RWPE2 (cell line): Measurements from ENCODE around the gene RPL22.

Experiments used
- ATAC-seq: fragments of 200-7000 bp; cut with Tn5 transposase; 3 replicates; pipeline ENCODE4 v1.9.1; 2021; ENCODE audit warnings: low read depth
- DNase-seq: peaks from one replicate; pipeline ENCODE4 v3.0.0-alpha.2; 2020; ENCODE audit warnings: low spot score
- H3K27ac ChIP-seq: fragments of 450-650 bp; 2 replicates; pipeline ENCODE4 v1.5.1; 2017; ENCODE audit warnings: mild to moderate bottlenecking; ENCODE audit not compliant: poor library complexity, severe bottlenecking
- H3K27me3 ChIP-seq: fragments of 250-450 bp; sonication (Bioruptor Pico); 2 replicates; pipeline ENCODE4 v1.5.1; 2021; ENCODE audit warnings: mild to moderate bottlenecking, moderate library complexity; ENCODE audit not compliant: insufficient read depth, poor library complexity, severe bottlenecking
- H3K36me3 ChIP-seq: fragments of 250-450 bp; sonication (Bioruptor Pico); 2 replicates; pipeline ENCODE4 v1.5.1; 2020; ENCODE audit warnings: low read depth, mild to moderate bottlenecking, moderate library complexity
- H3K4me1 ChIP-seq: fragments of 250-450 bp; sonication (Bioruptor Pico); 2 replicates; pipeline ENCODE4 v1.5.1; 2021; ENCODE audit warnings: mild to moderate bottlenecking, moderate library complexity; ENCODE audit not compliant: insufficient read depth, poor library complexity, severe bottlenecking
- H3K4me3 ChIP-seq: fragments of 250-450 bp; sonication (Bioruptor Pico); 2 replicates; pipeline ENCODE4 v1.5.1; 2021; ENCODE audit warnings: mild to moderate bottlenecking, moderate library complexity; ENCODE audit not compliant: severe bottlenecking
- H3K9me3 ChIP-seq: fragments of 250-450 bp; sonication (Bioruptor Pico); 2 replicates; pipeline ENCODE4 v1.5.1; 2021; ENCODE audit warnings: mild to moderate bottlenecking, moderate library complexity; ENCODE audit not compliant: severe bottlenecking
- TF ChIP-seq, protein P1 (sequence below): fragments of 450-650 bp; IDR thresholded peaks from one replicate; pipeline ENCODE4 v1.5.1; 2017; ENCODE audit warnings: mild to moderate bottlenecking, moderate library complexity; ENCODE audit not compliant: poor library complexity, severe bottlenecking

Gene RPL22

DNA sequence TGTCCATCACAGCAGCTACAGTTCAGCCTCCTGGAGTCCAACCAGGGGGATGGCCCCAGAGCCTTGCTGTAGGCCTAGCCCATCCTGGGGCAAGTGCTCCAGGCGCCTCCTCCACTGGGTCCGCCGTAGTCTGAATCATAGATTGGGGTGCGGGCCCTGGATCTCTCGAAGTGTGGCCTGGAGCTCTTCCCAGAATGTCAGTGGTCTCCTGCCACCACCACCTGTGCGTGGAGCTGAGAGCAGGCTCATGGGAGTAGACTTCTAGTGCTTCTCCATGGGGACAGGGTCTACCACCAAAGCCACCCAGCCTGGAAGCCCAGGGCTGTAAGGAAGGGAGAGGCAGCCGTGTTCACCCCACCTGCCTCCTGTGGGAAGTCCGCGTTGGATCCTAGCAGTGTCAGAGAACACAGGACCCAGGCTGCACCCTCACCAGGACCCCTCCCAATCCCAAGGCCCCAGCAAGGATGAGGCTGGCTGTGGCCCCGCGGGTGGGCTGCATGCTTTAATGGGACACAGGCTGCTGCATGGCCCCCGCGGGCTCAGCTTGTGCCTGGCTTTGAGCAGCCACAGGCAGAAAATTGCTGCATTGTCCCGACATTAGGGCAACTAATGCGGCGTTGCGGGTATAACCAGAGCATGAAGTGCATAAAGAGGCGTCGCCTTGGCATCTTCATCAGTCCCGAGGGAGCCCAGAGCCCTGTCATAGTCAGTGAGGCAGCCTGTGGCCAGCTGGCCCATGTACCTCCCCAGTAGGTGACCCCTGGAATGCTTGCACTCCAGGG is 43.8 kb upstream of the RPL22 start:
- Histone ChIP-seq H3K27ac (no peak overlapping the region), H3K9me3 (no peaks in the 10 kb centered on the region), H3K27me3 (peaks cover 46% of the 10 kb centered on the region), H3K4me1 (no peaks in the 10 kb centered on the region), H3K4me3 (no peak overlapping the region), H3K36me3 (no peaks in the 10 kb centered on the region)
- ATAC-seq (no peak), DNase-seq (peak; percentile 60)
- TF ChIP-seq, protein P1, sequence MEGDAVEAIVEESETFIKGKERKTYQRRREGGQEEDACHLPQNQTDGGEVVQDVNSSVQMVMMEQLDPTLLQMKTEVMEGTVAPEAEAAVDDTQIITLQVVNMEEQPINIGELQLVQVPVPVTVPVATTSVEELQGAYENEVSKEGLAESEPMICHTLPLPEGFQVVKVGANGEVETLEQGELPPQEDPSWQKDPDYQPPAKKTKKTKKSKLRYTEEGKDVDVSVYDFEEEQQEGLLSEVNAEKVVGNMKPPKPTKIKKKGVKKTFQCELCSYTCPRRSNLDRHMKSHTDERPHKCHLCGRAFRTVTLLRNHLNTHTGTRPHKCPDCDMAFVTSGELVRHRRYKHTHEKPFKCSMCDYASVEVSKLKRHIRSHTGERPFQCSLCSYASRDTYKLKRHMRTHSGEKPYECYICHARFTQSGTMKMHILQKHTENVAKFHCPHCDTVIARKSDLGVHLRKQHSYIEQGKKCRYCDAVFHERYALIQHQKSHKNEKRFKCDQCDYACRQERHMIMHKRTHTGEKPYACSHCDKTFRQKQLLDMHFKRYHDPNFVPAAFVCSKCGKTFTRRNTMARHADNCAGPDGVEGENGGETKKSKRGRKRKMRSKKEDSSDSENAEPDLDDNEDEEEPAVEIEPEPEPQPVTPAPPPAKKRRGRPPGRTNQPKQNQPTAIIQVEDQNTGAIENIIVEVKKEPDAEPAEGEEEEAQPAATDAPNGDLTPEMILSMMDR: no peak

DNA sequence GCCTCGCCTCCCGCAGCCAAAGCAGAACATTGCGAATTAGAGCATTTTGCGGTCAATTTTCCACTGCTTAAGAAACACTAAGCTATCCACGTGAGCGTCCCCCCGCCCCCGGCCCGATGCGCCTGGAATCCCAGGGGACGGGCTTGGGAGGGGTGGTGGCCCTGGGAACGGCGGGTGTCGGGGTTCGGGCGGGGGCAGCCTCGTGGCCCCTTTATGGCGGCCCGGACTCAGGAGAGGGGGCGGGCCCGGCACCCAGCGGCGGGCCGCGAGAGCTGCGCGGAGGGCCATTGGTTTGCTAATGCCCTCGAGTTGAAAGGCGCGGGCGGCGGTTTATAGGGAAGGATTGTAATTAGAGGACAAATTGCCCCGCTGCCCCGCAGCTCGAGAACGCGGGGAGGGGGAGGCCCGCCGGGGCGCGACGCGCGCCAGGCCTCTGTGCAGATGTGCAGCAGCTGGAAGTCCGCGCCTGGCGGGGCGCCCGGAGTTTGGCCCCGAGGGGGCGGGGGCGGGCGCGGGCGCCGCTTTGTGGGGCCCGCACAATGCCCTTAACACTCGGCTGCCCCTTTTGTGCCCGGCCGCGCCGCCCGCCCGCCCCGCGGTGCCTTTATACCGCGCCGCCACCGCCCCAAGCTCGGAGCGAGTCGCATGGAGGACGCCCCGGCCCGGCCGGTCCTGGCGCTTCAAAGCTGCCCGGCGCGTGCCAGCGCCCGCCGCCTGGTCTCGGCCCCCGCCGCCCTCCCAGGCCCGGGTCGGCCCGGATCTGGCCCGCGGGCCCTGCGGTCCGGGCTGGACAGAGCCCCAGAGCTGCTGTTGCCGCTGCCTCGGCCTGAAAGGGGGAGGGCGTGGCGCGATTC is 42.7 kb upstream of the RPL22 start:
- ATAC-seq: no peak
- TF ChIP-seq, protein P1: no peak
- H3K36me3 ChIP-seq: no peaks in the 10 kb centered on the region
- H3K4me3 ChIP-seq: no peak overlapping the region
- H3K4me1 ChIP-seq: no peaks in the 10 kb centered on the region
- H3K27me3 ChIP-seq: peaks cover 46% of the 10 kb centered on the region
- no peak for DNase-seq
- H3K27ac ChIP-seq: no peak overlapping the region
- no peaks in the 10 kb centered on the region for H3K9me3 ChIP-seq

DNA sequence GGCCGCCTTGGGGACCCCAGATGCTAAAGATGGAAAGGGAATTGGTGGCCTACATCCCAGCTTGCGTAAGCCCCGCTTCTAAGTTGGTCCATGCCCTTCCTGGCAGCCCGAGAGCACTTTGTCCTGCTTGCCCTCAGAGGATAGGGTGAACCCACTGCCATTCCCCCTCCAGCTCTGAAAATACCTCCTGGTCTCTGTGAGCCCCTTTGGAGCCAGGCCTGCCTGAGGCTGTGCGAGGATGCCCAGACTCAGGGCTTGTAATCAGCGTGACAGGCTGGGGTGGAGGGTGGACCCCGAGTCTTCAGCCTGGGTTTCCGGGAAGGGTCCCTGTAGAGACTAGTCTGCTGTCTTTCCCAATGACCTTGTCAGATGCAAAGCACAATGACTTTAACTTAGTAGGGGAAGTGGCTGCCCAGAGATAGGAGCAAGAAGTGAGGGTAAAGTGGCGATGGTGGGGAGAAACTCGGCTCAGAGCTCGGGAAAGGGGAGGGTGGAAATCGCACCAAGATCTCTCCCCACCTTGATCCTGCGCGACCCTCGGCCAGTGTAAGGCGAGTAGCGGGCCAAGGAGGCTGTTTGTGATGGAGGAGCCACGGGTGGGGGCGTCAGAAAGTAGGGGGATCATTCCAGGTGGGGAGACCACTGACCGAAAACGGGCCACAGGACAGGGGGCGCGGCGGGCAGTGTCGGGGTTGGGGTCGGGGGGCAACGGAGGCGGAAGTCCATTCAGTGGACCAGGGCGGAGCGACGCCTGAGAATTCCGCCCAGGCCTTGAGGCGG is 41.9 kb upstream of the RPL22 start:
- Histone ChIP-seq H3K4me3 (no peak overlapping the region), H3K36me3 (no peaks in the 10 kb centered on the region), H3K4me1 (no peaks in the 10 kb centered on the region), H3K9me3 (no peaks in the 10 kb centered on the region), H3K27ac (no peak overlapping the region), H3K27me3 (peaks cover 43% of the 10 kb centered on the region)
- TF ChIP-seq, protein P1: no peak
- no peak for DNase-seq
- ATAC-seq: no peak

DNA sequence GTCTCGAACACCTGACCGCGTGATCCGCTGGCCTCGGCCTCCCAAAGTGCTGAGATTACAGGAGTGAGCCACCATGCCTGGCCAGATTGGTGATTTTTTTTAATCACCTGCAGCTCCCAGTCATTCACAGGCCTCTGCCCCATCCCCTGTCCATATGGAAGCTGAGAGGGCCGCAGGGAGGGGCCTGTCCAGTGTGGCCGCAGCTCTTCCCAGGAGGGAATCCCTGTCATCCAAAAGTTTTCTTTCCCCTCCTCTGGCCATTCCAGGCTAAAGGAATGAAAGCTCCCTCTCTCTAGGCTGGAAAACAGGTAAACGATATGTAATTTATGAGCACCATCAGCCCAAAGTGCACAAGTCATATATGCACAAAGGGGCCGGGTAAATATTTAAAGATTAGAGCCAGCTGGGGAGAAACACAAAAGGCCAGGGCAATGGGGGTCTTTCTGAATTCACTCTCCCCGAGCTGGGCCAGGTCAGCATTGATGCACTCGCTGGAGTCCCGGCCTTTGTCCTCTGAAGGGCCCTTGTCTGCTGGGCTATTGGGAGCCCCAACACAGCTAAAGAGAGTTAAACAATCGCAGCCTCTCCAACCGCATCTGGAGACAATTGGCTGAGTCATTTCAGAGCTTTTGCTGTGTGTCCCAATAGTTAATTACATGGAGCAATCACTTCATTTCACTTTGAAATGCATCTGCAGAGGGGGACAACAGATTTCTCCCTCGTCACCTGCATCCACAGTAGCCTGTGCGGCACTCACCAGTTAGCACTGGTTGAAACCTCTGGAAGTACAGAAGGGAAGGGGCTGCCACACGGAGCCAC is 40.8 kb upstream of the RPL22 start:
- peaks cover 38% of the 10 kb centered on the region for H3K27me3 ChIP-seq
- no peak; the same call in 2 of the 3 replicates for ATAC-seq
- no peak overlapping the region for H3K27ac ChIP-seq
- no peaks in the 10 kb centered on the region for H3K4me1 ChIP-seq
- H3K9me3 ChIP-seq: no peaks in the 10 kb centered on the region
- TF ChIP-seq, protein P1: no peak
- DNase-seq: no peak
- H3K4me3 ChIP-seq: no peak overlapping the region
- H3K36me3 ChIP-seq: no peaks in the 10 kb centered on the region
